Cardiac muscle cell (in vitro differentiated cells and primary cell): ENCODE data around the gene KIF1A. TPM values are rescaled to one million over a fixed set of nuclear protein-coding genes. Genes with fewer than 3 reads are reported as not detected.
A peak's percentile ranks its signal among the peaks of the same experiment; 100 is the strongest.

Experiments
- DNase-seq, 2 donors: peaks; one replicate each; pipeline versions ENCODE4 v3.0.0 to v3.0.0-alpha.2; 2010 to 2017; ENCODE audit warnings: low read depth in 1 of 2, low spot score in 1 of 2
- H3K27ac ChIP-seq: fragments of 200-600 bp; sonication (generic); 2 replicates; pipeline ENCODE4 v1.5.1; 2016
- H3K27me3 ChIP-seq: fragments of 200-600 bp; sonication (generic); 2 replicates; pipeline ENCODE4 v1.6.0; 2016; ENCODE audit warnings: control low read depth
- H3K36me3 ChIP-seq: fragments of 200-600 bp; sonication (generic); 2 replicates; pipeline ENCODE4 v1.5.1; 2016; ENCODE audit warnings: control low read depth
- H3K4me1 ChIP-seq: fragments of 200-600 bp; sonication (generic); 2 replicates; pipeline ENCODE4 v1.8.1; 2017; ENCODE audit warnings: low read depth, mild to moderate bottlenecking, mixed run types
- H3K4me3 ChIP-seq: fragments of 200-600 bp; sonication (generic); 2 replicates; pipeline ENCODE4 v1.5.1; 2016; ENCODE audit warnings: mild to moderate bottlenecking
- H3K9me3 ChIP-seq: fragments of 200-600 bp; sonication (generic); 2 replicates; pipeline ENCODE4 v1.5.1; 2017; ENCODE audit warnings: low read depth, mild to moderate bottlenecking, control low read depth
- CTCF ChIP-seq: IDR thresholded peaks from 2 replicates; pipeline ENCODE4 v1.5.1; 2012; ENCODE audit warnings: low read depth, mild to moderate bottlenecking, low read length
- polyA plus RNA-seq: library from polyadenylated mRNA; unstranded; fragments of >200 nt; fragmentation: Nextera tagmentation; extraction: Ambion mirVana; gene quantifications from 2 replicates; pipeline ENCODE4 v1.2.1, GENCODE V29; 2016
- total RNA-seq: library from RNA; depleted of rRNA; stranded (reverse); fragments of >200 nt; gene quantifications from 2 replicates; pipeline ENCODE4 v1.2.3, GENCODE V29; 2016

Gene KIF1A
- total and polyA plus RNA-seq, 2 experiments from 2014 or later, result 6.3 to 14.1 TPM

GRCh38 chr2:240727913-240728312 lies 92.1 kb downstream of the KIF1A start:
- no peaks in the 10 kb centered on the region for H3K4me1 ChIP-seq
- H3K4me3 ChIP-seq, result no peak overlapping the region
- DNase-seq, result no peak
- no peaks in the 10 kb centered on the region for H3K36me3 ChIP-seq
- H3K27ac ChIP-seq, result no peak overlapping the region
- H3K9me3 ChIP-seq, result no peaks in the 10 kb centered on the region
- no peak for TF ChIP-seq CTCF
- H3K27me3 ChIP-seq, result no peaks in the 10 kb centered on the region

GRCh38 chr2:240727439-240727838 lies 92.6 kb downstream of the KIF1A start:
- H3K4me3 ChIP-seq, result no peak overlapping the region
- no peak for DNase-seq
- no peaks in the 10 kb centered on the region for H3K4me1 ChIP-seq
- H3K27me3 ChIP-seq, result no peaks in the 10 kb centered on the region
- H3K36me3 ChIP-seq, result no peaks in the 10 kb centered on the region
- no peak for TF ChIP-seq CTCF
- no peaks in the 10 kb centered on the region for H3K9me3 ChIP-seq
- H3K27ac ChIP-seq, result no peak overlapping the region

- H3K4me3 ChIP-seq, result no peak overlapping the region
- no peak overlapping the region for H3K27ac ChIP-seq
- DNase-seq, result no peak
- no peaks in the 10 kb centered on the region for H3K9me3 ChIP-seq
- no peaks in the 10 kb centered on the region for H3K27me3 ChIP-seq
- no peak for TF ChIP-seq CTCF
- no peaks in the 10 kb centered on the region for H3K4me1 ChIP-seq
- no peaks in the 10 kb centered on the region for H3K36me3 ChIP-seq
Measured at GRCh38 chr2:240726876-240727275, 93.1 kb downstream of the KIF1A start.

GRCh38 chr2:240725671-240726070 lies 94.3 kb downstream of the KIF1A start:
- Histone ChIP-seq H3K4me3 (no peak overlapping the region), H3K4me1 (no peaks in the 10 kb centered on the region), H3K27ac (no peak overlapping the region), H3K27me3 (no peaks in the 10 kb centered on the region), H3K36me3 (no peaks in the 10 kb centered on the region), H3K9me3 (no peaks in the 10 kb centered on the region)
- no peak for DNase-seq
- no peak for TF ChIP-seq CTCF

GRCh38 chr2:240725266-240725665 lies 94.8 kb downstream of the KIF1A start:
- H3K9me3 ChIP-seq, result no peaks in the 10 kb centered on the region
- no peaks in the 10 kb centered on the region for H3K4me1 ChIP-seq
- no peaks in the 10 kb centered on the region for H3K36me3 ChIP-seq
- no peaks in the 10 kb centered on the region for H3K27me3 ChIP-seq
- no peak for DNase-seq
- no peak overlapping the region for H3K4me3 ChIP-seq
- H3K27ac ChIP-seq, result no peak overlapping the region
- no peak for TF ChIP-seq CTCF

- H3K36me3 ChIP-seq, result no peaks in the 10 kb centered on the region
- no peaks in the 10 kb centered on the region for H3K9me3 ChIP-seq
- no peak overlapping the region for H3K4me3 ChIP-seq
- H3K4me1 ChIP-seq, result no peaks in the 10 kb centered on the region
- no peak overlapping the region for H3K27ac ChIP-seq
- DNase-seq, result peak in 1 of 2 donors; percentile 41
- no peak for TF ChIP-seq CTCF
- no peaks in the 10 kb centered on the region for H3K27me3 ChIP-seq
Measured at GRCh38 chr2:240724431-240724830, 95.6 kb downstream of the KIF1A start.
